Prostate gland (tissue), 2 donors: Measurements from ENCODE around the gene ITGB1.

Experiments
- CTCF ChIP-seq, 4 experiments: fragments of 200-600 bp in 2 of 4; fragments of 450-650 bp in 2 of 4; sonication (generic) in 2 of 4; IDR thresholded peaks; 1 replicate in 3 of 4; 2 replicates in 1 of 4; pipeline ENCODE4 v1.5.1; 2016 to 2019; ENCODE audit warnings: antibody characterized with exemption in 4 of 4, mild to moderate bottlenecking in 2 of 4, moderate library complexity in 2 of 4
- POLR2A ChIP-seq: fragments of 450-650 bp; IDR thresholded peaks from one replicate; pipeline ENCODE4 v1.6.1; 2016; ENCODE audit warnings: antibody characterized with exemption, mild to moderate bottlenecking
- POLR2AphosphoS5 ChIP-seq: sonication (generic); formaldehyde crosslinking; IDR thresholded peaks from one replicate; pipeline ENCODE4 v1.6.1; 2017; ENCODE audit warnings: antibody characterized with exemption

GRCh38 chr10:32878646-32879045 lies 79.4 kb downstream of the ITGB1 start:
- TF ChIP-seq CTCF (IDR thresholded peaks at IDR 0.05) = no peak
- no peak for TF ChIP-seq POLR2AphosphoS5
- no peak for TF ChIP-seq POLR2A
